HepG2 (cell line): ENCODE results near the gene QSOX2. TPM values are rescaled to one million over a fixed set of nuclear protein-coding genes. Genes with fewer than 3 reads are reported as not detected.
A peak's percentile ranks its signal among the peaks of the same experiment; 100 is the strongest.

Experiments used
- ATF2 ChIP-seq: sonication (generic); formaldehyde crosslinking; IDR thresholded peaks from 2 replicates; pipeline ENCODE4 v1.4.0; 2020; ENCODE audit warnings: missing genetic modification reagents
- CEBPG ChIP-seq: IDR thresholded peaks from 2 replicates; pipeline ENCODE4 v1.6.1; 2016
- DMAP1 ChIP-seq: IDR thresholded peaks from 2 replicates; pipeline ENCODE4 v1.6.1; 2016
- DRAP1 ChIP-seq: IDR thresholded peaks from 2 replicates; pipeline ENCODE4 v1.6.1; 2016; ENCODE audit warnings: missing genetic modification reagents, missing compliant biosample characterization
- EED ChIP-seq: sonication (generic); formaldehyde crosslinking; IDR thresholded peaks from 2 replicates; pipeline ENCODE4 v1.5.0; 2020; ENCODE audit warnings: mild to moderate bottlenecking, missing genetic modification reagents
- GATAD1 ChIP-seq: IDR thresholded peaks from 2 replicates; pipeline ENCODE4 v1.6.1; 2016; ENCODE audit warnings: missing genetic modification reagents, missing compliant biosample characterization
- HMG20A ChIP-seq: IDR thresholded peaks from 2 replicates; pipeline ENCODE4 v1.6.1; 2016; ENCODE audit warnings: borderline replicate concordance
- HOXA3 ChIP-seq: sonication (generic); formaldehyde crosslinking; IDR thresholded peaks from 2 replicates; pipeline ENCODE4 v1.5.0; 2020; ENCODE audit warnings: missing genetic modification reagents
- JUN ChIP-seq: sonication (generic); formaldehyde crosslinking; IDR thresholded peaks from 2 replicates; pipeline ENCODE4 v1.4.0; 2020; ENCODE audit warnings: mild to moderate bottlenecking, missing genetic modification reagents
- KAT7 ChIP-seq: IDR thresholded peaks from 2 replicates; pipeline ENCODE4 v1.6.1; 2018; ENCODE audit warnings: borderline replicate concordance, missing compliant biosample characterization
- MATR3 ChIP-seq: sonication (generic); formaldehyde crosslinking; IDR thresholded peaks from 2 replicates; pipeline ENCODE4 v1.4.0; 2020; ENCODE audit warnings: missing genetic modification reagents
- NFKB2 ChIP-seq: sonication (generic); formaldehyde crosslinking; IDR thresholded peaks from 2 replicates; pipeline ENCODE4 v1.4.0; 2020; ENCODE audit warnings: missing genetic modification reagents, borderline replicate concordance
- NKX3-1 ChIP-seq: sonication (generic); formaldehyde crosslinking; IDR thresholded peaks from 2 replicates; pipeline ENCODE4 v1.5.0; 2020; ENCODE audit warnings: missing genetic modification reagents
- PHB2 ChIP-seq: fragments of 450-650 bp; IDR thresholded peaks from 2 replicates; pipeline ENCODE4 v1.6.1; 2018; ENCODE audit not compliant: partially characterized antibody
- POLR2AphosphoS5 ChIP-seq: IDR thresholded peaks from 2 replicates; pipeline ENCODE4 v1.6.1; 2012; ENCODE audit warnings: low read depth, low read length
- RARG ChIP-seq: sonication (generic); formaldehyde crosslinking; IDR thresholded peaks from 2 replicates; pipeline ENCODE4 v1.4.0; 2020; ENCODE audit warnings: low read depth, mild to moderate bottlenecking, missing genetic modification reagents
- RCOR2 ChIP-seq: IDR thresholded peaks from 2 replicates; pipeline ENCODE4 v1.6.1; 2016; ENCODE audit warnings: missing biosample characterization, missing genetic modification reagents
- RELA ChIP-seq: sonication (generic); formaldehyde crosslinking; IDR thresholded peaks from 2 replicates; pipeline ENCODE4 v1.4.0; 2020; ENCODE audit warnings: missing genetic modification reagents
- TCF7 ChIP-seq: sonication (generic); IDR thresholded peaks from 2 replicates; pipeline ENCODE4 v1.6.1; 2016; ENCODE audit warnings: antibody characterized with exemption, low read depth
- ZBTB43 ChIP-seq: sonication (generic); formaldehyde crosslinking; conservative IDR thresholded peaks from 2 replicates; pipeline ENCODE4 v1.4.0; 2020; ENCODE audit warnings: missing genetic modification reagents
- ZBTB7A ChIP-seq: sonication (generic); formaldehyde crosslinking; IDR thresholded peaks from 2 replicates; pipeline ENCODE4 v1.8.0; 2022; ENCODE audit warnings: mild to moderate bottlenecking, missing genetic modification reagents
- ZFY ChIP-seq: sonication (generic); formaldehyde crosslinking; IDR thresholded peaks from 2 replicates; pipeline ENCODE4 v1.4.0; 2020; ENCODE audit warnings: missing genetic modification reagents
- ZNF549 ChIP-seq: sonication (generic); formaldehyde crosslinking; IDR thresholded peaks from 2 replicates; pipeline ENCODE4 v1.5.0; 2020; ENCODE audit warnings: missing genetic modification reagents
- ZNF563 ChIP-seq: sonication (generic); formaldehyde crosslinking; IDR thresholded peaks from 2 replicates; pipeline ENCODE4 v1.8.0; 2022; ENCODE audit warnings: mild to moderate bottlenecking, moderate library complexity, missing genetic modification reagents
- ZNF605 ChIP-seq: sonication (generic); formaldehyde crosslinking; IDR thresholded peaks from 2 replicates; pipeline ENCODE4 v1.8.0; 2022; ENCODE audit warnings: mild to moderate bottlenecking, missing genetic modification reagents
- ZNF629 ChIP-seq: sonication (generic); formaldehyde crosslinking; conservative IDR thresholded peaks from 2 replicates; pipeline ENCODE4 v1.5.0; 2020; ENCODE audit warnings: missing genetic modification reagents
- ZNF674 ChIP-seq: sonication (generic); formaldehyde crosslinking; IDR thresholded peaks from 2 replicates; pipeline ENCODE4 v1.5.0; 2020; ENCODE audit warnings: low read depth, mild to moderate bottlenecking, missing genetic modification reagents
- ZNF703 ChIP-seq: sonication (generic); formaldehyde crosslinking; IDR thresholded peaks from 2 replicates; pipeline ENCODE4 v1.5.1; 2020; ENCODE audit warnings: missing genetic modification reagents, mild to moderate bottlenecking, moderate library complexity, borderline replicate concordance
- ZNF770 ChIP-seq: sonication (generic); formaldehyde crosslinking; IDR thresholded peaks from 2 replicates; pipeline ENCODE4 v1.5.0; 2020; ENCODE audit warnings: mild to moderate bottlenecking, missing genetic modification reagents
- ZSCAN9 ChIP-seq: IDR thresholded peaks from 2 replicates; pipeline ENCODE4 v1.6.1; 2016; ENCODE audit warnings: borderline replicate concordance
- polyA plus RNA-seq, 8 experiments: library from polyadenylated mRNA; depleted of rRNA in 3 of 8; stranded (reverse) in 7 of 8; unstranded in 1 of 8; fragments of >200 nt; fragmentation: Illumina TruSeq in 4 of 8; extraction: Trizol in 4 of 8; gene quantifications; 2 replicates each; pipeline versions ENCODE4 v1.2.1 to v1.2.3, GENCODE V29; 2011 to 2016; ENCODE audit warnings: low read depth in 4 of 8, missing spikeins in 1 of 8, mixed read lengths in 1 of 8; ENCODE audit not compliant: insufficient read depth in 1 of 8
- total RNA-seq, 5 experiments: library from RNA; depleted of rRNA; stranded (reverse); fragments of >200 nt; fragmentation: Illumina TruSeq; extraction: Trizol; gene quantifications; 2 replicates each; pipeline ENCODE4 v1.2.3, GENCODE V29; 2016; ENCODE audit warnings: low read depth in 1 of 5

Gene QSOX2
- total and polyA plus RNA-seq, 2 of the 13 experiments (the other 11 are each of a cell fraction or from before 2014, with no cell fraction given) = 27.1 to 42.1 TPM

- no peak for TF ChIP-seq ZNF549 (CRISPR knock-in tag)
- no peak for TF ChIP-seq HOXA3 (CRISPR knock-in tag)
- TF ChIP-seq NFKB2 (CRISPR knock-in tag) = no peak
- TF ChIP-seq EED (CRISPR knock-in tag) = no peak
- no peak for TF ChIP-seq JUN (CRISPR knock-in tag)
- no peak for TF ChIP-seq NKX3-1 (CRISPR knock-in tag)
- no peak for TF ChIP-seq DMAP1 (CRISPR knock-in tag)
- peak; percentile 52; the same call in 1 of the 2 replicates for TF ChIP-seq HMG20A (CRISPR knock-in tag)
- TF ChIP-seq CEBPG = 0 out of 2 replicates have a peak, but pooled peaks have one; percentile 2
- TF ChIP-seq DRAP1 = no peak
- no peak for TF ChIP-seq ZNF674 (CRISPR knock-in tag)
- no peak for TF ChIP-seq MATR3
- no peak for TF ChIP-seq RELA (CRISPR knock-in tag)
- no peak for TF ChIP-seq ZBTB7A
- TF ChIP-seq ZSCAN9 (CRISPR knock-in tag) = no peak
- no peak for TF ChIP-seq ZNF770 (CRISPR knock-in tag)
- TF ChIP-seq ZFY (CRISPR knock-in tag) = no peak
- no peak for TF ChIP-seq GATAD1 (CRISPR knock-in tag)
- peak; percentile 89 for TF ChIP-seq TCF7
- no peak for TF ChIP-seq ZNF563 (CRISPR knock-in tag)
- no peak for TF ChIP-seq RCOR2 (CRISPR knock-in tag)
- TF ChIP-seq ZNF629 = no peak
- TF ChIP-seq ATF2 = no peak
- no peak for TF ChIP-seq RARG
- no peak for TF ChIP-seq ZBTB43 (CRISPR knock-in tag)
- no peak for TF ChIP-seq PHB2
- TF ChIP-seq ZNF605 (CRISPR knock-in tag) = no peak
- no peak for TF ChIP-seq ZNF703 (CRISPR knock-in tag)
- TF ChIP-seq POLR2AphosphoS5 = no peak
- no peak for TF ChIP-seq KAT7 (CRISPR knock-in tag)
Measured at GRCh38 chr9:136244122-136244968, 1.3 kb downstream of the QSOX2 start (continued).
